Liver (tissue), 9 donors: Measurements from ENCODE around the gene EGFR. TPM values are rescaled to one million over a fixed set of nuclear protein-coding genes. Genes with fewer than 3 reads are reported as not detected.

Experiments
- DNase-seq: peaks from one replicate; pipeline ENCODE4 v3.0.0-alpha.2; 2017; ENCODE audit warnings: low spot score
- H3K27ac ChIP-seq, 2 donors: one replicate each; pipeline ENCODE4 v1.7.0; 2013; ENCODE audit warnings: inconsistent platforms in 2 of 2, low read length in 2 of 2, control low read depth in 1 of 2, low read depth in 1 of 2, mild to moderate bottlenecking in 1 of 2
- H3K27me3 ChIP-seq, 4 donors: one replicate each; pipeline versions ENCODE4 v1.6.1 to v1.7.0; 2013; ENCODE audit warnings: low read length in 3 of 4, inconsistent platforms in 1 of 4, mild to moderate bottlenecking in 1 of 4, moderate library complexity in 1 of 4; ENCODE audit not compliant: control insufficient read depth in 4 of 4, insufficient read depth in 4 of 4
- H3K36me3 ChIP-seq, 4 donors: one replicate each; pipeline versions ENCODE4 v1.6.1 to v1.7.0; 2013; ENCODE audit warnings: low read length in 3 of 4, mild to moderate bottlenecking in 3 of 4, low read depth in 1 of 4, moderate library complexity in 1 of 4; ENCODE audit not compliant: control insufficient read depth in 4 of 4, insufficient read depth in 3 of 4
- H3K4me1 ChIP-seq, 4 donors: one replicate each; pipeline versions ENCODE4 v1.6.1 to v1.7.0; 2013; ENCODE audit warnings: low read length in 3 of 4, mild to moderate bottlenecking in 3 of 4, moderate library complexity in 1 of 4; ENCODE audit not compliant: control insufficient read depth in 4 of 4, insufficient read depth in 4 of 4
- H3K4me3 ChIP-seq, 3 donors: one replicate each; pipeline versions ENCODE4 v1.6.1 to v1.7.0; 2013; ENCODE audit warnings: low read length in 3 of 3, control low read depth in 1 of 3, low read depth in 1 of 3, mild to moderate bottlenecking in 1 of 3
- H3K9ac ChIP-seq, 2 donors: one replicate each; pipeline ENCODE4 v1.7.0; 2013; ENCODE audit warnings: low read length in 2 of 2, mild to moderate bottlenecking in 2 of 2, moderate library complexity in 2 of 2, control low read depth in 1 of 2, low read depth in 1 of 2
- H3K9me3 ChIP-seq, 4 donors: one replicate each; pipeline versions ENCODE4 v1.6.1 to v1.7.0; 2013; ENCODE audit warnings: low read length in 3 of 4; ENCODE audit not compliant: control insufficient read depth in 4 of 4
- EGR1 ChIP-seq, 2 donors: IDR thresholded peaks; 2 replicates each; pipeline ENCODE4 v1.6.1; 2016 to 2018; ENCODE audit warnings: antibody characterized with exemption in 2 of 2, low read depth in 2 of 2
- FOXA1 ChIP-seq: IDR thresholded peaks from 2 replicates; pipeline ENCODE4 v1.6.1; 2016; ENCODE audit warnings: antibody characterized with exemption
- FOXA2 ChIP-seq: IDR thresholded peaks from 2 replicates; pipeline ENCODE4 v1.6.1; 2016; ENCODE audit warnings: antibody characterized with exemption
- GABPA ChIP-seq, 2 donors: IDR thresholded peaks in 1 of 2; conservative IDR thresholded peaks in 1 of 2; 2 replicates each; pipeline ENCODE4 v1.6.1; 2016; ENCODE audit warnings: antibody characterized with exemption in 2 of 2, mild to moderate bottlenecking in 1 of 2, moderate library complexity in 1 of 2
- HNF4A ChIP-seq, 2 donors: conservative IDR thresholded peaks; 2 replicates each; pipeline ENCODE4 v1.6.1; 2016; ENCODE audit warnings: antibody characterized with exemption in 2 of 2, mild to moderate bottlenecking in 2 of 2
- HNF4G ChIP-seq: IDR thresholded peaks from 2 replicates; pipeline ENCODE4 v1.6.1; 2016; ENCODE audit warnings: antibody characterized with exemption
- JUND ChIP-seq, 2 donors: IDR thresholded peaks; 2 replicates each; pipeline ENCODE4 v1.6.1; 2016; ENCODE audit warnings: antibody characterized with exemption in 2 of 2
- NR2F2 ChIP-seq: IDR thresholded peaks from 2 replicates; pipeline ENCODE4 v1.6.1; 2016; ENCODE audit warnings: antibody characterized with exemption
- RAD21 ChIP-seq, 2 donors: IDR thresholded peaks; 2 replicates each; pipeline ENCODE4 v1.6.1; 2016; ENCODE audit warnings: antibody characterized with exemption in 2 of 2, mild to moderate bottlenecking in 2 of 2
- RXRA ChIP-seq, 2 donors: IDR thresholded peaks; 2 replicates each; pipeline ENCODE4 v1.6.1; 2017 to 2018; ENCODE audit warnings: antibody characterized with exemption in 2 of 2, mild to moderate bottlenecking in 1 of 2
- SP1 ChIP-seq: IDR thresholded peaks from 2 replicates; pipeline ENCODE4 v1.6.1; 2018; ENCODE audit warnings: antibody characterized with exemption, mild to moderate bottlenecking
- TAF1 ChIP-seq: conservative IDR thresholded peaks from 2 replicates; pipeline ENCODE4 v1.6.1; 2016; ENCODE audit warnings: antibody characterized with exemption, mild to moderate bottlenecking
- YY1 ChIP-seq: IDR thresholded peaks from 2 replicates; pipeline ENCODE4 v1.6.1; 2016; ENCODE audit warnings: antibody characterized with exemption, mild to moderate bottlenecking
- WGBS: extraction: QIAGEN DNeasy Blood & Tissue Kit; methylation state at CpG from one replicate; pipeline ENCODE4 v1.1.7; 2013; 5-methylcytosine and 5-hydroxymethylcytosine counted together
- polyA plus RNA-seq, 2 donors: library from polyadenylated mRNA; stranded (reverse) in 1 of 2; unstranded in 1 of 2; fragments of 200-250 nt in 1 of 2; fragments of >200 nt in 1 of 2; fragmentation: Nextera tagmentation in 1 of 2; extraction: Ambion mirVana in 1 of 2; gene quantifications; one replicate each; pipeline versions ENCODE4 v1.2.1 to v1.2.3, GENCODE V29; 2013 to 2015
- total RNA-seq, 2 donors: library from RNA; depleted of rRNA; stranded (reverse); fragments of >200 nt; gene quantifications; one replicate each; pipeline ENCODE4 v1.2.3, GENCODE V29; 2014
- TF ChIP-seq, protein P1 (sequence below): IDR thresholded peaks from 2 replicates; pipeline ENCODE4 v1.6.1; 2016; ENCODE audit warnings: antibody characterized with exemption
- TF ChIP-seq, protein P2 (sequence below): IDR thresholded peaks from 2 replicates; pipeline ENCODE4 v1.6.1; 2016; ENCODE audit warnings: antibody characterized with exemption, mild to moderate bottlenecking
- TF ChIP-seq, protein P3 (sequence below): IDR thresholded peaks from 2 replicates; pipeline ENCODE4 v1.6.1; 2016; ENCODE audit warnings: antibody characterized with exemption
- TF ChIP-seq, protein P4 (sequence below): fragments of 150-350 bp; IDR thresholded peaks from 2 replicates; pipeline ENCODE4 v1.5.1; 2017; ENCODE audit warnings: improper control_type of control experiment, low read depth, low read length; ENCODE audit not compliant: missing input control
- TF ChIP-seq, protein P5 (sequence below): IDR thresholded peaks from 2 replicates; pipeline ENCODE4 v1.6.1; 2016; ENCODE audit warnings: antibody characterized with exemption
- donor health status: healthy.
- donor health status: healthy.
- donor health status: healthy.
- donor health status: healthy.
- donor health status: healthy.

The EGFR gene
- total and polyA plus RNA-seq, 4 donors, result 22.6 to 37.0 (median 27.7) TPM

DNA sequence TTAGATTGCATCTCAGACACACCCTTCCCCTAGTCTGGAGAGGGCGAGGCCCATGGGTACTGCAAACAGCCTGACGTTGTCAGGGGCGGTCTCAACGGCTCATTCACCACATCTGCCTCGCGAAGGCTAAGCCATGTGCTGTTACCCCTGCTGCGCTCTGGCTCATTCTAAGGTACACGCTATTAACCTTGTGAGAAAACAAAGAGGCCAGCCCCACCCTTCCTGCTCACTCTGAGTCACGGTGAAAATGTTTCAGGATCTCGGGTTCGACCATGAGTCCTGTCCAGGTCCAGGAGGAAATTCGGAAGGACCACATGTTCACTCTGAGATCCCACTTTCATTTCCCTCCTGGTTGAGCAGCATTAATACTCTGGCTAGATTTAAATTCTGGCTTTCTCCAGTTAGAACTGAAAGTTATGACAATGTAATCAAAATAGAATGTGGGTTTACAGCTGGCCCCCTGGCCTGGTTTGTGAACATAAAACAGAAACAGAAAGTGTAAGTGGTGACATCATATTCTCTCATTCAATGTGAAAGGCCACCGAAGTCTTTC, 55.2 kb downstream of the EGFR start:
- Histone ChIP-seq H3K27ac (peak overlapping the region; percentile 73 to 86), H3K4me1 (peaks cover 12 to 83% (median 58%) of the 10 kb centered on the region in 4 donors), H3K36me3 (no peaks in the 10 kb centered on the region), H3K9ac (peak overlapping the region in 1 of 2 donors; percentile 6), H3K27me3 (no peaks in the 10 kb centered on the region), H3K4me3 (no peak overlapping the region), H3K9me3 (no peaks in the 10 kb centered on the region)
- TF ChIP-seq FOXA1 (no peak), HNF4A (conservative IDR thresholded peaks at IDR 0.05) (no peak), RXRA (IDR thresholded peaks at IDR 0.05) (no peak), SP1 (no peak), JUND (IDR thresholded peaks at IDR 0.05) (peak in 1 of 2 donors; percentile 37), HNF4G (no peak)
- whole genome bisulfite sequencing, result 59% methylated on average over 13 of the region's 13 CpGs
- no peak for DNase-seq

DNA sequence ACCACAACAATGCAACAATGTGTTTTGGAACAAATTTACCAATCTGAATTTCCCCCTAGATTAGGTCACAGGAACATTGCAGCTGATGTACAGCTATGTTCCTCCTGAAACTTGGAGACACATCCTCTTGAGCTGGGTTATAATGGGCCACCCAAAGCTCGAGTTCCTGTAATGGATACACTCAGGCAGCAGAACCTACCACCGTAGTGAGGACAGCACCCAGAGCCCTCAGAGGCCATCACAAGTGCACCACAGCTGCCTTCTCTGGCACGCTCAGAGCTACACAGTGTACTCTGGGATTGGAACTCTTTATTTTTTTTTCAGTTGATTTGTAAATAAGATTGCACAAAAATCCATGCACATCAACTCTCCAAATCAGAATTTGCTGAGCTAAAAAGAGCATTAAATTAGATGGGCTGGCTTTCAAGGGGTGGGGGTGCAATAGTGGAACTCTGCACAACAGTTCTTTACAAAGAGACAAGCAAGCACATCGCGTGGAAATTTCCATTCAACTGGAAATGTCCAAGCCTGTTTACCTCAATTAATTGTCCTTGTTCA, 56.7 kb downstream of the EGFR start:
- no peak for DNase-seq
- peak; percentile 49 for TF ChIP-seq TAF1
- TF ChIP-seq, protein P1, sequence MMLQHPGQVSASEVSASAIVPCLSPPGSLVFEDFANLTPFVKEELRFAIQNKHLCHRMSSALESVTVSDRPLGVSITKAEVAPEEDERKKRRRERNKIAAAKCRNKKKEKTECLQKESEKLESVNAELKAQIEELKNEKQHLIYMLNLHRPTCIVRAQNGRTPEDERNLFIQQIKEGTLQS, result peak; percentile 77
- TF ChIP-seq, protein P2, sequence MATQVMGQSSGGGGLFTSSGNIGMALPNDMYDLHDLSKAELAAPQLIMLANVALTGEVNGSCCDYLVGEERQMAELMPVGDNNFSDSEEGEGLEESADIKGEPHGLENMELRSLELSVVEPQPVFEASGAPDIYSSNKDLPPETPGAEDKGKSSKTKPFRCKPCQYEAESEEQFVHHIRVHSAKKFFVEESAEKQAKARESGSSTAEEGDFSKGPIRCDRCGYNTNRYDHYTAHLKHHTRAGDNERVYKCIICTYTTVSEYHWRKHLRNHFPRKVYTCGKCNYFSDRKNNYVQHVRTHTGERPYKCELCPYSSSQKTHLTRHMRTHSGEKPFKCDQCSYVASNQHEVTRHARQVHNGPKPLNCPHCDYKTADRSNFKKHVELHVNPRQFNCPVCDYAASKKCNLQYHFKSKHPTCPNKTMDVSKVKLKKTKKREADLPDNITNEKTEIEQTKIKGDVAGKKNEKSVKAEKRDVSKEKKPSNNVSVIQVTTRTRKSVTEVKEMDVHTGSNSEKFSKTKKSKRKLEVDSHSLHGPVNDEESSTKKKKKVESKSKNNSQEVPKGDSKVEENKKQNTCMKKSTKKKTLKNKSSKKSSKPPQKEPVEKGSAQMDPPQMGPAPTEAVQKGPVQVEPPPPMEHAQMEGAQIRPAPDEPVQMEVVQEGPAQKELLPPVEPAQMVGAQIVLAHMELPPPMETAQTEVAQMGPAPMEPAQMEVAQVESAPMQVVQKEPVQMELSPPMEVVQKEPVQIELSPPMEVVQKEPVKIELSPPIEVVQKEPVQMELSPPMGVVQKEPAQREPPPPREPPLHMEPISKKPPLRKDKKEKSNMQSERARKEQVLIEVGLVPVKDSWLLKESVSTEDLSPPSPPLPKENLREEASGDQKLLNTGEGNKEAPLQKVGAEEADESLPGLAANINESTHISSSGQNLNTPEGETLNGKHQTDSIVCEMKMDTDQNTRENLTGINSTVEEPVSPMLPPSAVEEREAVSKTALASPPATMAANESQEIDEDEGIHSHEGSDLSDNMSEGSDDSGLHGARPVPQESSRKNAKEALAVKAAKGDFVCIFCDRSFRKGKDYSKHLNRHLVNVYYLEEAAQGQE, result peak; percentile 86
- TF ChIP-seq, protein P3, sequence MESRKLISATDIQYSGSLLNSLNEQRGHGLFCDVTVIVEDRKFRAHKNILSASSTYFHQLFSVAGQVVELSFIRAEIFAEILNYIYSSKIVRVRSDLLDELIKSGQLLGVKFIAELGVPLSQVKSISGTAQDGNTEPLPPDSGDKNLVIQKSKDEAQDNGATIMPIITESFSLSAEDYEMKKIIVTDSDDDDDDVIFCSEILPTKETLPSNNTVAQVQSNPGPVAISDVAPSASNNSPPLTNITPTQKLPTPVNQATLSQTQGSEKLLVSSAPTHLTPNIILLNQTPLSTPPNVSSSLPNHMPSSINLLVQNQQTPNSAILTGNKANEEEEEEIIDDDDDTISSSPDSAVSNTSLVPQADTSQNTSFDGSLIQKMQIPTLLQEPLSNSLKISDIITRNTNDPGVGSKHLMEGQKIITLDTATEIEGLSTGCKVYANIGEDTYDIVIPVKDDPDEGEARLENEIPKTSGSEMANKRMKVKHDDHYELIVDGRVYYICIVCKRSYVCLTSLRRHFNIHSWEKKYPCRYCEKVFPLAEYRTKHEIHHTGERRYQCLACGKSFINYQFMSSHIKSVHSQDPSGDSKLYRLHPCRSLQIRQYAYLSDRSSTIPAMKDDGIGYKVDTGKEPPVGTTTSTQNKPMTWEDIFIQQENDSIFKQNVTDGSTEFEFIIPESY, result peak; percentile 58
- TF ChIP-seq, protein P4, sequence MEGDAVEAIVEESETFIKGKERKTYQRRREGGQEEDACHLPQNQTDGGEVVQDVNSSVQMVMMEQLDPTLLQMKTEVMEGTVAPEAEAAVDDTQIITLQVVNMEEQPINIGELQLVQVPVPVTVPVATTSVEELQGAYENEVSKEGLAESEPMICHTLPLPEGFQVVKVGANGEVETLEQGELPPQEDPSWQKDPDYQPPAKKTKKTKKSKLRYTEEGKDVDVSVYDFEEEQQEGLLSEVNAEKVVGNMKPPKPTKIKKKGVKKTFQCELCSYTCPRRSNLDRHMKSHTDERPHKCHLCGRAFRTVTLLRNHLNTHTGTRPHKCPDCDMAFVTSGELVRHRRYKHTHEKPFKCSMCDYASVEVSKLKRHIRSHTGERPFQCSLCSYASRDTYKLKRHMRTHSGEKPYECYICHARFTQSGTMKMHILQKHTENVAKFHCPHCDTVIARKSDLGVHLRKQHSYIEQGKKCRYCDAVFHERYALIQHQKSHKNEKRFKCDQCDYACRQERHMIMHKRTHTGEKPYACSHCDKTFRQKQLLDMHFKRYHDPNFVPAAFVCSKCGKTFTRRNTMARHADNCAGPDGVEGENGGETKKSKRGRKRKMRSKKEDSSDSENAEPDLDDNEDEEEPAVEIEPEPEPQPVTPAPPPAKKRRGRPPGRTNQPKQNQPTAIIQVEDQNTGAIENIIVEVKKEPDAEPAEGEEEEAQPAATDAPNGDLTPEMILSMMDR, result no peak
- TF ChIP-seq RXRA (IDR thresholded peaks at IDR 0.05), result peak; percentile 89 to 92
- peak; percentile 94 for TF ChIP-seq YY1
- peak; percentile 46 to 66 for TF ChIP-seq RAD21 (IDR thresholded peaks at IDR 0.05)
- peak; percentile 97 for TF ChIP-seq SP1
- TF ChIP-seq FOXA2, result peak; percentile 79
- TF ChIP-seq GABPA (IDR thresholded peaks at IDR 0.05 in 1 of 2, conservative IDR thresholded peaks at IDR 0.05 in 1 of 2), result no peak
- TF ChIP-seq JUND (IDR thresholded peaks at IDR 0.05), result peak; percentile 42 to 67
- TF ChIP-seq NR2F2, result peak; percentile 55
- TF ChIP-seq HNF4A (conservative IDR thresholded peaks at IDR 0.05), result peak; percentile 71 to 83
- TF ChIP-seq FOXA1, result peak; percentile 87
- TF ChIP-seq, protein P5, sequence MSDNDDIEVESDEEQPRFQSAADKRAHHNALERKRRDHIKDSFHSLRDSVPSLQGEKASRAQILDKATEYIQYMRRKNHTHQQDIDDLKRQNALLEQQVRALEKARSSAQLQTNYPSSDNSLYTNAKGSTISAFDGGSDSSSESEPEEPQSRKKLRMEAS, result peak; percentile 59
- peak; percentile 47 for TF ChIP-seq HNF4G
- TF ChIP-seq EGR1 (IDR thresholded peaks at IDR 0.05; ENCODE audit: low read depth in 2 of 2), result peak in 1 of 2 donors; percentile 12

More for the DNA sequence above, 56.7 kb downstream of the EGFR start:
- no peak overlapping the region for H3K4me3 ChIP-seq
- peak overlapping the region; percentile 73 to 86 for H3K27ac ChIP-seq
- H3K4me1 ChIP-seq, result peaks cover 18 to 83% (median 56%) of the 10 kb centered on the region in 4 donors
- H3K9ac ChIP-seq, result no peak overlapping the region
- no peaks in the 10 kb centered on the region for H3K27me3 ChIP-seq
- H3K9me3 ChIP-seq, result no peaks in the 10 kb centered on the region
- 36% methylated on average over 5 of the region's 5 CpGs for WGBS
- H3K36me3 ChIP-seq, result no peaks in the 10 kb centered on the region
